ENCODE results near the gene ADORA1. TPM values are rescaled to one million over a fixed set of nuclear protein-coding genes. Genes with fewer than 3 reads are reported as not detected.

Gene ADORA1
- total RNA-seq, 3 donors from 2014 or later (not counting 1 experiment from before 2014, with no cell fraction given) = not detected

- Mint-ChIP-seq H3K4me3 (no peak overlapping the region), H3K36me3 (no peaks in the 10 kb centered on the region), H3K27ac (no peak overlapping the region), H3K27me3 (ENCODE audit: low read depth in 2 of 2) (no peaks in the 10 kb centered on the region), H3K9me3 (no peaks in the 10 kb centered on the region), H3K4me1 (peaks cover 0 to 15% of the 10 kb centered on the region in 2 donors)
- Histone ChIP-seq H3K9me3 (ENCODE audit: control insufficient read depth, insufficient read depth, low read length) (no peaks in the 10 kb centered on the region), H3K4me1 (ENCODE audit: control insufficient read depth, insufficient read depth, low read length) (no peaks in the 10 kb centered on the region), H3K4me3 (ENCODE audit: low read length) (no peak overlapping the region), H3K27ac (ENCODE audit: low read length) (no peak overlapping the region), H3K27me3 (ENCODE audit: control insufficient read depth, insufficient read depth, low read length) (no peaks in the 10 kb centered on the region), H3K36me3 (ENCODE audit: control insufficient read depth, insufficient read depth, low read length) (no peaks in the 10 kb centered on the region)
- WGBS (ENCODE audit: insufficient coverage) = 66% methylated on average over 8 of the region's 8 CpGs
- no peak for DNase-seq
- intact Hi-C loops (cut with micrococcal nuclease) = no loop called here
- ATAC-seq = no peak
- TF ChIP-seq, protein P1, sequence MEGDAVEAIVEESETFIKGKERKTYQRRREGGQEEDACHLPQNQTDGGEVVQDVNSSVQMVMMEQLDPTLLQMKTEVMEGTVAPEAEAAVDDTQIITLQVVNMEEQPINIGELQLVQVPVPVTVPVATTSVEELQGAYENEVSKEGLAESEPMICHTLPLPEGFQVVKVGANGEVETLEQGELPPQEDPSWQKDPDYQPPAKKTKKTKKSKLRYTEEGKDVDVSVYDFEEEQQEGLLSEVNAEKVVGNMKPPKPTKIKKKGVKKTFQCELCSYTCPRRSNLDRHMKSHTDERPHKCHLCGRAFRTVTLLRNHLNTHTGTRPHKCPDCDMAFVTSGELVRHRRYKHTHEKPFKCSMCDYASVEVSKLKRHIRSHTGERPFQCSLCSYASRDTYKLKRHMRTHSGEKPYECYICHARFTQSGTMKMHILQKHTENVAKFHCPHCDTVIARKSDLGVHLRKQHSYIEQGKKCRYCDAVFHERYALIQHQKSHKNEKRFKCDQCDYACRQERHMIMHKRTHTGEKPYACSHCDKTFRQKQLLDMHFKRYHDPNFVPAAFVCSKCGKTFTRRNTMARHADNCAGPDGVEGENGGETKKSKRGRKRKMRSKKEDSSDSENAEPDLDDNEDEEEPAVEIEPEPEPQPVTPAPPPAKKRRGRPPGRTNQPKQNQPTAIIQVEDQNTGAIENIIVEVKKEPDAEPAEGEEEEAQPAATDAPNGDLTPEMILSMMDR (IDR thresholded peaks at IDR 0.05) = no peak
Observed at GRCh38 chr1:203170625-203171330, 43.3 kb downstream of the ADORA1 start.

GRCh38 chr1:203171341-203172183 is 44.0 kb downstream of the ADORA1 start:
- Histone ChIP-seq H3K9me3 (ENCODE audit: control insufficient read depth, insufficient read depth, low read length) (no peaks in the 10 kb centered on the region), H3K36me3 (ENCODE audit: control insufficient read depth, insufficient read depth, low read length) (no peaks in the 10 kb centered on the region), H3K27me3 (ENCODE audit: control insufficient read depth, insufficient read depth, low read length) (no peaks in the 10 kb centered on the region), H3K4me3 (ENCODE audit: low read length) (no peak overlapping the region), H3K27ac (ENCODE audit: low read length) (no peak overlapping the region), H3K4me1 (ENCODE audit: control insufficient read depth, insufficient read depth, low read length) (peaks cover 6% of the 10 kb centered on the region)
- H3K36me3 Mint-ChIP-seq = no peaks in the 10 kb centered on the region
- no peak overlapping the region for H3K27ac Mint-ChIP-seq
- peaks cover 0 to 9% of the 10 kb centered on the region in 2 donors for H3K4me1 Mint-ChIP-seq
- intact Hi-C loops (cut with micrococcal nuclease) = no loop called here
- DNase-seq (no peak), ATAC-seq (no peak)
- no peak overlapping the region for H3K4me3 Mint-ChIP-seq
- WGBS (ENCODE audit: insufficient coverage) = 90% methylated on average over 22 of the region's 22 CpGs
- H3K27me3 Mint-ChIP-seq (ENCODE audit: low read depth in 2 of 2) = no peaks in the 10 kb centered on the region
- H3K9me3 Mint-ChIP-seq = no peaks in the 10 kb centered on the region
- TF ChIP-seq, protein P1 (IDR thresholded peaks at IDR 0.05) = no peak

- peaks cover 0 to 4% of the 10 kb centered on the region in 2 donors for H3K4me1 Mint-ChIP-seq
- Histone ChIP-seq H3K4me3 (ENCODE audit: low read length) (no peak overlapping the region), H3K27ac (ENCODE audit: low read length) (no peak overlapping the region), H3K4me1 (ENCODE audit: control insufficient read depth, insufficient read depth, low read length) (peaks cover 6% of the 10 kb centered on the region), H3K9me3 (ENCODE audit: control insufficient read depth, insufficient read depth, low read length) (no peaks in the 10 kb centered on the region), H3K27me3 (ENCODE audit: control insufficient read depth, insufficient read depth, low read length) (no peaks in the 10 kb centered on the region), H3K36me3 (ENCODE audit: control insufficient read depth, insufficient read depth, low read length) (no peaks in the 10 kb centered on the region)
- no peak overlapping the region for H3K27ac Mint-ChIP-seq
- DNase-seq = peak in 1 of 2 donors; percentile 63
- TF ChIP-seq, protein P1 (IDR thresholded peaks at IDR 0.05) = peak; percentile 65
- no peak overlapping the region for H3K4me3 Mint-ChIP-seq
- no peaks in the 10 kb centered on the region for H3K9me3 Mint-ChIP-seq
- WGBS (ENCODE audit: insufficient coverage) = 56% methylated on average over 8 of the region's 8 CpGs
- no peaks in the 10 kb centered on the region for H3K27me3 Mint-ChIP-seq (ENCODE audit: low read depth in 2 of 2)
- intact Hi-C loops (cut with micrococcal nuclease) = no loop called here
- peak in 2 of 3 donors; percentile 34 to 61 for ATAC-seq
- H3K36me3 Mint-ChIP-seq = no peaks in the 10 kb centered on the region
Observed at GRCh38 chr1:203172184-203173010, 44.9 kb downstream of the ADORA1 start.
